K562 (cell line): ENCODE results near the gene LMAN1L. TPM values are rescaled to one million over a fixed set of nuclear protein-coding genes. Genes with fewer than 3 reads are reported as not detected.

Source experiments
- ATAC-seq: fragments of 200-7000 bp; cut with Tn5 transposase; 3 replicates; pipeline ENCODE4 v1.9.1; 2020; ENCODE audit warnings: moderate library complexity
- BruUV-seq: library from RNA; stranded (reverse); fragments of 400-500 nt; replicated peaks from 2 replicates; lab custom pipeline; 2021; lab: Mats Ljungman, UMichigan
- CTCF ChIA-PET: fragments of 300-600 bp; formaldehyde crosslinking; extraction: SDS; loops from one replicate; lab custom pipeline; 2021; ENCODE audit warnings: low intra/inter-chr PET ratio; lab: Yijun Ruan, JAX
- POLR2A ChIA-PET: fragments of 300-600, 350-650 bp; sonication (Branson Sonifier 250); formaldehyde crosslinking; extraction: SDS; loops from one replicate; lab custom pipeline; 2021; ENCODE audit warnings: antibody characterized with exemption, inconsistent platforms; lab: Yijun Ruan, JAX
- DNase-seq, 4 experiments: peaks; one replicate each; pipeline versions ENCODE4 v3.0.0 to v3.0.0-alpha.2; 2011 to 2018; ENCODE audit warnings: low spot score in 3 of 4, mixed read lengths in 3 of 4; ENCODE audit errors: extremely low read depth in 1 of 4
- FAIRE-seq: peaks from 2 replicates; lab custom pipeline; 2011; peaks lifted over from hg19 to GRCh38; lab: Jason Lieb, UNC
- H2AFZ ChIP-seq: 2 replicates; pipeline ENCODE4 v1.6.0; 2011; ENCODE audit warnings: low read depth, low read length, control low read depth, inconsistent platforms
- H3K27ac ChIP-seq: fragments of 200-600 bp; 3 replicates; pipeline ENCODE4 v1.8.0; 2011; ENCODE audit warnings: low read depth, mild to moderate bottlenecking, control low read depth, inconsistent platforms, low read length, moderate library complexity, mixed read lengths; ENCODE audit errors: extremely low read depth
- H3K27me3 ChIP-seq, 2 experiments: fragments of 300-600 bp in 1 of 2; 2 replicates in 1 of 2; 3 replicates in 1 of 2; pipeline versions ENCODE4 v1.6.0 to v1.8.0; 2011; ENCODE audit warnings: inconsistent platforms in 2 of 2, low read length in 2 of 2, mild to moderate bottlenecking in 1 of 2, mixed read lengths in 1 of 2, moderate library complexity in 1 of 2; ENCODE audit not compliant: control insufficient read depth in 2 of 2, insufficient read depth in 2 of 2
- H3K36me3 ChIP-seq: fragments of 300-600 bp; 3 replicates; pipeline ENCODE4 v1.8.0; 2011; ENCODE audit warnings: mild to moderate bottlenecking, low read length, inconsistent platforms; ENCODE audit not compliant: control insufficient read depth, insufficient read depth
- H3K4me1 ChIP-seq, 2 experiments: fragments of 200-600 bp in 1 of 2; replicated peaks in 1 of 2; 2 replicates in 1 of 2; 3 replicates in 1 of 2; pipeline versions ENCODE4 v1.5.1 to v1.8.0; 2011; ENCODE audit warnings: inconsistent platforms in 2 of 2, low read length in 2 of 2, mild to moderate bottlenecking in 1 of 2, mixed read lengths in 1 of 2, moderate library complexity in 1 of 2; ENCODE audit not compliant: control insufficient read depth in 2 of 2, insufficient read depth in 2 of 2
- H3K4me2 ChIP-seq: 2 replicates; pipeline ENCODE4 v1.6.1; 2011; ENCODE audit warnings: low read length, control low read depth, inconsistent platforms, mixed read lengths; ENCODE audit not compliant: insufficient read depth
- H3K4me3 ChIP-seq: fragments of 200-600 bp; sonication (generic), shearing (Covaris generic); 2 replicates; pipeline ENCODE4 v1.5.1; 2016; ENCODE audit warnings: control low read depth, inconsistent platforms
- H3K79me2 ChIP-seq: fragments of 200-600 bp; 3 replicates; pipeline ENCODE4 v1.8.0; 2011; ENCODE audit warnings: low read length, inconsistent platforms; ENCODE audit not compliant: control insufficient read depth, insufficient read depth
- H3K9ac ChIP-seq, 2 experiments: 2 replicates each; pipeline versions ENCODE4 v1.6.0 to v1.6.1; 2011; ENCODE audit warnings: low read depth in 2 of 2, low read length in 2 of 2, control low read depth in 1 of 2, inconsistent platforms in 1 of 2, mild to moderate bottlenecking in 1 of 2, mixed read lengths in 1 of 2; ENCODE audit not compliant: insufficient read depth in 1 of 2
- H3K9me1 ChIP-seq: one replicate; pipeline ENCODE4 v1.6.0; 2011; ENCODE audit warnings: inconsistent platforms, mild to moderate bottlenecking, low read length, moderate library complexity; ENCODE audit not compliant: control insufficient read depth, insufficient read depth
- H3K9me3 ChIP-seq: replicated peaks from 2 replicates; pipeline ENCODE4 v1.5.1; 2011; ENCODE audit warnings: low read depth, low read length, inconsistent platforms; ENCODE audit not compliant: control insufficient read depth, insufficient read depth
- H4K20me1 ChIP-seq: replicated peaks from 2 replicates; pipeline ENCODE4 v1.6.1; 2011; ENCODE audit warnings: low read length, inconsistent platforms, mixed read lengths; ENCODE audit not compliant: control insufficient read depth, insufficient read depth
- PRMT5 ChIP-seq: sonication (generic); formaldehyde crosslinking; IDR thresholded peaks from 2 replicates; pipeline ENCODE4 v1.5.0; 2020; ENCODE audit warnings: missing genetic modification reagents
- PTRF ChIP-seq: fragments of 450-650 bp; IDR thresholded peaks from 2 replicates; pipeline ENCODE4 v1.6.1; 2016; ENCODE audit warnings: mild to moderate bottlenecking, missing genetic modification characterization, missing compliant biosample characterization
- RUNX1 ChIP-seq: sonication (generic); IDR thresholded peaks from 2 replicates; pipeline ENCODE4 v1.6.1; 2016; ENCODE audit warnings: antibody characterized with exemption, low read depth
- SETDB1 ChIP-seq: IDR thresholded peaks from one replicate; pipeline ENCODE4 v1.6.1; 2012; ENCODE audit warnings: low read length, control low read depth, inconsistent platforms
- SIN3A ChIP-seq, 2 experiments: fragments of 150-350 bp in 1 of 2; IDR thresholded peaks; 2 replicates each; pipeline ENCODE4 v1.6.1; 2011 to 2016; ENCODE audit warnings: borderline replicate concordance in 2 of 2, low read depth in 2 of 2, low read length in 2 of 2, mild to moderate bottlenecking in 2 of 2, moderate library complexity in 2 of 2; ENCODE audit not compliant: control insufficient read depth in 1 of 2
- TBL1XR1 ChIP-seq, 2 experiments: IDR thresholded peaks; 2 replicates each; pipeline ENCODE4 v1.6.1; 2012; ENCODE audit warnings: improper control_type of control experiment in 2 of 2, low read length in 2 of 2, mild to moderate bottlenecking in 1 of 2
- TGIF2 ChIP-seq: sonication (generic); formaldehyde crosslinking; IDR thresholded peaks from 2 replicates; pipeline ENCODE4 v1.8.1; 2022; ENCODE audit warnings: mild to moderate bottlenecking, missing genetic modification reagents, moderate library complexity
- ZBTB8A ChIP-seq: fragments of 450-650 bp; IDR thresholded peaks from 2 replicates; pipeline ENCODE4 v1.6.1; 2018; ENCODE audit warnings: mild to moderate bottlenecking, moderate library complexity; ENCODE audit not compliant: partially characterized antibody
- ZNF146 ChIP-seq: IDR thresholded peaks from one replicate; pipeline ENCODE4 v1.6.1; 2018; ENCODE audit warnings: missing compliant biosample characterization; ENCODE audit not compliant: unreplicated experiment
- ZNF583 ChIP-seq: fragments of 250-450 bp; sonication (Bioruptor Pico); IDR thresholded peaks from 2 replicates; pipeline ENCODE4 v1.4.0; 2020
- ZNF778 ChIP-seq: fragments of 450-650 bp; formaldehyde crosslinking; IDR thresholded peaks from 2 replicates; pipeline ENCODE4 v1.4.0; 2020; ENCODE audit warnings: mild to moderate bottlenecking, moderate library complexity
- ZNF785 ChIP-seq: fragments of 250-450 bp; sonication (Bioruptor Pico); IDR thresholded peaks from 2 replicates; pipeline ENCODE4 v1.4.0; 2020; ENCODE audit warnings: mild to moderate bottlenecking
- WGBS: fragments of 100-300 bp; shearing (Covaris generic); methylation state at CpG from one replicate; pipeline ENCODE4 v1.1.6; 2016; ENCODE audit warnings: low coverage, mixed read lengths; ENCODE audit not compliant: insufficient coverage; ENCODE audit errors: missing lambda C conversion rate; 5-methylcytosine and 5-hydroxymethylcytosine counted together
- in situ Hi-C: fragments of 300-500 bp; cut with MboI; formaldehyde crosslinking; loops from 4 replicates; pipeline ENCODE4 v1.15.0; 2018; ENCODE audit warnings: inconsistent platforms, mixed read lengths
- intact Hi-C: fragments of 100-400 bp; cut with micrococcal nuclease; formaldehyde crosslinking; loops from 2 replicates; pipeline ENCODE4 v1.14.2; 2022
- polyA plus RNA-seq, 8 experiments: library from polyadenylated mRNA; depleted of rRNA in 4 of 8; stranded (reverse) in 5 of 8; unstranded in 3 of 8; fragments of >200 nt; fragmentation: Nextera tagmentation in 2 of 8; fragmentation: Illumina TruSeq in 1 of 8; extraction: Ambion mirVana in 2 of 8; extraction: Trizol in 1 of 8; gene quantifications; 2 replicates each; pipeline versions ENCODE4 v1.2.1 to v1.2.3, GENCODE V29; 2011 to 2014; ENCODE audit warnings: inconsistent platforms in 1 of 8, missing spikeins in 1 of 8
- total RNA-seq, 7 experiments: library from RNA; depleted of rRNA in 6 of 7; stranded (reverse); fragments of >200 nt in 6 of 7; fragmentation: Illumina TruSeq in 2 of 7; extraction: Trizol in 2 of 7; gene quantifications; 2 replicates each; pipeline versions ENCODE4 v1.2.1 to v1.2.3, GENCODE V29; 2011 to 2021; ENCODE audit warnings: low replicate concordance in 1 of 7
- TF ChIP-seq, protein P1 (sequence below): fragments of 250-450 bp; sonication (Bioruptor Pico); IDR thresholded peaks from 2 replicates; pipeline ENCODE4 v1.4.0; 2020; ENCODE audit warnings: mild to moderate bottlenecking, moderate library complexity
- TF ChIP-seq, protein P2 (sequence below), 2 experiments: IDR thresholded peaks; 2 replicates each; pipeline ENCODE4 v1.6.1; 2011; ENCODE audit warnings: borderline replicate concordance in 1 of 2, control low read depth in 1 of 2, low read depth in 1 of 2, low read length in 1 of 2, mild to moderate bottlenecking in 1 of 2, mixed read lengths in 1 of 2, moderate library complexity in 1 of 2; ENCODE audit not compliant: insufficient read depth in 1 of 2, insufficient read length in 1 of 2, poor library complexity in 1 of 2, severe bottlenecking in 1 of 2; ENCODE audit errors: extremely low read depth in 1 of 2
- TF ChIP-seq, protein P3 (sequence below), 3 experiments: fragments of 200-800 bp in 1 of 3; sonication (Bioruptor generic) in 1 of 3; sonication (generic) in 1 of 3; formaldehyde crosslinking in 1 of 3; IDR thresholded peaks; 2 replicates each; pipeline versions ENCODE4 v1.6.1 to v1.8.0; 2016 to 2022; ENCODE audit warnings: mild to moderate bottlenecking in 2 of 3, missing compliant biosample characterization in 2 of 3, missing genetic modification characterization in 2 of 3, missing genetic modification reagents in 1 of 3
- TF ChIP-seq, protein P4 (sequence below): fragments of 450-650 bp; IDR thresholded peaks from 2 replicates; pipeline ENCODE4 v1.6.1; 2016; ENCODE audit warnings: low read depth, mild to moderate bottlenecking, moderate library complexity

LMAN1L gene
- total and polyA plus RNA-seq, 9 of the 15 experiments (the other 6 are each of a cell fraction or from before 2014, with no cell fraction given), result not detected

DNA sequence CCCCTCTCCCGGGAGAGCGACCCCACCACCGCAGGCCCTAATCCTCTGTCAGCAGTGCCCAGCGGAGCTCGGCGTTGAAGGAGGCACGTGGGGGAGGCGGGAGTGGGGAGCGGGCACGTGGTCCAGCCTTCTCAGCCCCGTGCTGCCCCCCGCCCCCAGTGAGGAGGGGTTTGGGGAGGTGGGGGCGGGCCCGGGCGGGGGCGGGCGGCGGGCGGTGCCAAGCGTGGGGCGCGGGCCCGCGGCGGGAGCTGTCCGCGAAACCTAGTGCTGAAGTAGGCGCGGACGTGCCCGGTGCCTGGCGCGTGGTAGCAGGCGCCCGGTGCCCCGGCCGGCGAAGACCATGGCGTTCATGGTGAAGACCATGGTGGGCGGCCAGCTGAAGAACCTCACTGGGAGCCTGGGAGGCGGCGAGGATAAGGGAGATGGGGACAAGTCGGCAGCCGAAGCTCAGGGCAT is 13.8 kb downstream of the LMAN1L start, which contains the start of gene CPLX3:
Gene CPLX3 (plus strand): TSS at position 264 of the 456 bp plus-strand sequence. CDS start 77 bp downstream, at position 341.
- no peak for FAIRE-seq
- peak; percentile 71 for ATAC-seq
- in situ Hi-C loops, result no loop called here
- peaks cover 0 to 12% of the 10 kb centered on the region in 2 experiments; a peak in 2 of 5 replicates for H3K4me1 ChIP-seq
- no peaks in the 10 kb centered on the region for H3K36me3 ChIP-seq
- H3K79me2 ChIP-seq, result no peaks in the 10 kb centered on the region
- H2AFZ ChIP-seq, result no peak within 1 kb of the TSS
- intact Hi-C loops, result no loop called here
- no peak within 1 kb of the TSS for H3K27ac ChIP-seq
- BruUV-seq, result no TSS peak
- H3K9me3 ChIP-seq, result no peaks in the 10 kb centered on the region
- H3K9me1 ChIP-seq, result no peaks in the 10 kb centered on the region
- H4K20me1 ChIP-seq, result peaks cover 13% of the 10 kb centered on the region; the same call in 1 of the 2 replicates
- H3K4me3 ChIP-seq, result no peak within 1 kb of the TSS
- no peak within 1 kb of the TSS for H3K4me2 ChIP-seq
- H3K9ac ChIP-seq, result no peak within 1 kb of the TSS
- ChIA-PET CTCF (no interaction called here), POLR2A (interaction anchor here (0.8 to 1.2 kb wide), 3 partner anchors 10 to 128 kb away, joined by 3 to 4 read pairs (median 4); no protein-coding TSS in a partner anchor)
- 3% methylated on average over 15 of the region's 44 CpGs for WGBS
- H3K27me3 ChIP-seq, result peaks cover 21 to 60% of the 10 kb centered on the region in 2 experiments
- peak; percentile 36 to 91 (median 80) for DNase-seq
- no peak for TF ChIP-seq ZBTB8A
- TF ChIP-seq, protein P1, sequence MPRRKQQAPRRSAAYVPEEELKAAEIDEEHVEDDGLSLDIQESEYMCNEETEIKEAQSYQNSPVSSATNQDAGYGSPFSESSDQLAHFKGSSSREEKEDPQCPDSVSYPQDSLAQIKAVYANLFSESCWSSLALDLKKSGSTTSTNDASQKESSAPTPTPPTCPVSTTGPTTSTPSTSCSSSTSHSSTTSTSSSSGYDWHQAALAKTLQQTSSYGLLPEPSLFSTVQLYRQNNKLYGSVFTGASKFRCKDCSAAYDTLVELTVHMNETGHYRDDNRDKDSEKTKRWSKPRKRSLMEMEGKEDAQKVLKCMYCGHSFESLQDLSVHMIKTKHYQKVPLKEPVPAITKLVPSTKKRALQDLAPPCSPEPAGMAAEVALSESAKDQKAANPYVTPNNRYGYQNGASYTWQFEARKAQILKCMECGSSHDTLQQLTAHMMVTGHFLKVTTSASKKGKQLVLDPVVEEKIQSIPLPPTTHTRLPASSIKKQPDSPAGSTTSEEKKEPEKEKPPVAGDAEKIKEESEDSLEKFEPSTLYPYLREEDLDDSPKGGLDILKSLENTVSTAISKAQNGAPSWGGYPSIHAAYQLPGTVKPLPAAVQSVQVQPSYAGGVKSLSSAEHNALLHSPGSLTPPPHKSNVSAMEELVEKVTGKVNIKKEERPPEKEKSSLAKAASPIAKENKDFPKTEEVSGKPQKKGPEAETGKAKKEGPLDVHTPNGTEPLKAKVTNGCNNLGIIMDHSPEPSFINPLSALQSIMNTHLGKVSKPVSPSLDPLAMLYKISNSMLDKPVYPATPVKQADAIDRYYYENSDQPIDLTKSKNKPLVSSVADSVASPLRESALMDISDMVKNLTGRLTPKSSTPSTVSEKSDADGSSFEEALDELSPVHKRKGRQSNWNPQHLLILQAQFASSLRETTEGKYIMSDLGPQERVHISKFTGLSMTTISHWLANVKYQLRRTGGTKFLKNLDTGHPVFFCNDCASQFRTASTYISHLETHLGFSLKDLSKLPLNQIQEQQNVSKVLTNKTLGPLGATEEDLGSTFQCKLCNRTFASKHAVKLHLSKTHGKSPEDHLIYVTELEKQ (CRISPR knock-in tag), result no peak
- TF ChIP-seq PRMT5 (CRISPR knock-in tag), result peak; percentile 68; the same call in 1 of the 2 replicates
- TF ChIP-seq, protein P2, sequence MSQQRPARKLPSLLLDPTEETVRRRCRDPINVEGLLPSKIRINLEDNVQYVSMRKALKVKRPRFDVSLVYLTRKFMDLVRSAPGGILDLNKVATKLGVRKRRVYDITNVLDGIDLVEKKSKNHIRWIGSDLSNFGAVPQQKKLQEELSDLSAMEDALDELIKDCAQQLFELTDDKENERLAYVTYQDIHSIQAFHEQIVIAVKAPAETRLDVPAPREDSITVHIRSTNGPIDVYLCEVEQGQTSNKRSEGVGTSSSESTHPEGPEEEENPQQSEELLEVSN (IDR thresholded peaks at IDR 0.05; ENCODE audit: borderline replicate concordance in 1 of 2, extremely low read depth in 1 of 2, insufficient read depth in 1 of 2, insufficient read length in 1 of 2, low read depth in 1 of 2, low read length in 1 of 2, poor library complexity in 1 of 2, severe bottlenecking in 1 of 2), result peak in 1 of 2 experiments; percentile 58
- no peak for TF ChIP-seq ZNF146 (CRISPR knock-in tag)
- no peak for TF ChIP-seq RUNX1
- no peak for TF ChIP-seq PTRF
- TF ChIP-seq, protein P3, sequence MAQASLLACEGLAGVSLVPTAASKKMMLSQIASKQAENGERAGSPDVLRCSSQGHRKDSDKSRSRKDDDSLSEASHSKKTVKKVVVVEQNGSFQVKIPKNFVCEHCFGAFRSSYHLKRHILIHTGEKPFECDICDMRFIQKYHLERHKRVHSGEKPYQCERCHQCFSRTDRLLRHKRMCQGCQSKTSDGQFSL (CRISPR knock-in tag; IDR thresholded peaks at IDR 0.05), result no peak
- TF ChIP-seq, protein P3 (tag; IDR thresholded peaks at IDR 0.05), result no peak
- TF ChIP-seq SIN3A (IDR thresholded peaks at IDR 0.05; ENCODE audit: borderline replicate concordance in 2 of 2, control insufficient read depth in 1 of 2, low read depth in 2 of 2, low read length in 2 of 2), result peak in 1 of 2 experiments; percentile 78; a peak in 1 of 4 replicates
- TF ChIP-seq ZNF583 (CRISPR knock-in tag), result no peak
- TF ChIP-seq ZNF785 (CRISPR knock-in tag), result no peak
- no peak for TF ChIP-seq ZNF778 (CRISPR knock-in tag)
- TF ChIP-seq SETDB1, result no peak
- no peak for TF ChIP-seq TBL1XR1 (IDR thresholded peaks at IDR 0.05; ENCODE audit: low read length in 2 of 2)
- no peak for TF ChIP-seq TGIF2
- TF ChIP-seq, protein P4, sequence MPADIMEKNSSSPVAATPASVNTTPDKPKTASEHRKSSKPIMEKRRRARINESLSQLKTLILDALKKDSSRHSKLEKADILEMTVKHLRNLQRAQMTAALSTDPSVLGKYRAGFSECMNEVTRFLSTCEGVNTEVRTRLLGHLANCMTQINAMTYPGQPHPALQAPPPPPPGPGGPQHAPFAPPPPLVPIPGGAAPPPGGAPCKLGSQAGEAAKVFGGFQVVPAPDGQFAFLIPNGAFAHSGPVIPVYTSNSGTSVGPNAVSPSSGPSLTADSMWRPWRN, result no peak
